ENCODE results near the gene PKD1.

Gene PKD1

GRCh38 chr16:2174396-2175131, 38.9 kb upstream of the PKD1 start:
- H3K4me3 ChIP-seq (ENCODE audit: low read depth, low read length): no peak overlapping the region
- no peak for TF ChIP-seq CTCF (IDR thresholded peaks at IDR 0.05; ENCODE audit: low read depth, low read length)

GRCh38 chr16:2173916-2174315, 38.2 kb upstream of the PKD1 start:
- H3K4me3 ChIP-seq (ENCODE audit: low read depth, low read length): no peak overlapping the region
- TF ChIP-seq CTCF (IDR thresholded peaks at IDR 0.05; ENCODE audit: low read depth, low read length): no peak

GRCh38 chr16:2173366-2173765, 37.7 kb upstream of the PKD1 start:
- no peak for TF ChIP-seq CTCF (IDR thresholded peaks at IDR 0.05; ENCODE audit: low read depth, low read length)
- H3K4me3 ChIP-seq (ENCODE audit: low read depth, low read length): no peak overlapping the region

- no peak for TF ChIP-seq CTCF (IDR thresholded peaks at IDR 0.05; ENCODE audit: low read depth, low read length)
- H3K4me3 ChIP-seq (ENCODE audit: low read depth, low read length): no peak overlapping the region
Observed at GRCh38 chr16:2172688-2173335, 37.1 kb upstream of the PKD1 start.

GRCh38 chr16:2171601-2172178, 36.0 kb upstream of the PKD1 start:
- no peak for TF ChIP-seq CTCF (IDR thresholded peaks at IDR 0.05; ENCODE audit: low read depth, low read length)
- no peak overlapping the region for H3K4me3 ChIP-seq (ENCODE audit: low read depth, low read length)

- no peak for TF ChIP-seq CTCF (IDR thresholded peaks at IDR 0.05; ENCODE audit: low read depth, low read length)
- no peak overlapping the region for H3K4me3 ChIP-seq (ENCODE audit: low read depth, low read length)
Observed at GRCh38 chr16:2170587-2171435, 35.1 kb upstream of the PKD1 start.
